DND-41 (cell line): ENCODE measurements around the gene MRPL58.
"Not testable (repeated sequence)": the region's sequence is repeated elsewhere in the genome, so short reads cannot be mapped to it uniquely, and the experiment has no call there.

Experiments used
- ATAC-seq: fragments of 200-7000 bp; cut with Tn5 transposase; 3 replicates; pipeline ENCODE4 v1.9.1; 2021; ENCODE audit warnings: low read depth; ENCODE audit not compliant: insufficient read depth
- DNase-seq: peaks from one replicate; pipeline ENCODE4 v3.0.0-alpha.2; 2020
- H2AFZ ChIP-seq: 2 replicates; pipeline ENCODE4 v1.6.0; 2012; ENCODE audit warnings: low read depth, low read length
- H3K27ac ChIP-seq: 2 replicates; pipeline ENCODE4 v1.5.1; 2012; ENCODE audit warnings: low read length, inconsistent platforms
- H3K27me3 ChIP-seq: fragments of 200-600 bp; sonication (generic); 2 replicates; pipeline ENCODE4 v1.6.0; 2012; ENCODE audit warnings: low read length, mild to moderate bottlenecking, inconsistent platforms; ENCODE audit not compliant: insufficient read depth, poor library complexity
- H3K36me3 ChIP-seq: 2 replicates; pipeline ENCODE4 v1.5.1; 2012; ENCODE audit warnings: low read length, inconsistent platforms; ENCODE audit not compliant: insufficient read depth
- H3K4me1 ChIP-seq: 2 replicates; pipeline ENCODE4 v1.5.1; 2012; ENCODE audit warnings: mild to moderate bottlenecking, low read length; ENCODE audit not compliant: insufficient read depth
- H3K4me2 ChIP-seq: 2 replicates; pipeline ENCODE4 v1.6.0; 2012; ENCODE audit warnings: mild to moderate bottlenecking, moderate library complexity, low read length, inconsistent platforms; ENCODE audit not compliant: insufficient read depth
- H3K4me3 ChIP-seq, 2 experiments: fragments of 200-600 bp in 1 of 2; shearing (Covaris generic) in 1 of 2; 2 replicates each; pipeline ENCODE4 v1.5.1; 2012 to 2016; ENCODE audit warnings: inconsistent platforms in 2 of 2, low read length in 2 of 2, mild to moderate bottlenecking in 2 of 2, low read depth in 1 of 2, moderate library complexity in 1 of 2
- H3K79me2 ChIP-seq: 2 replicates; pipeline ENCODE4 v1.6.0; 2012; ENCODE audit warnings: low read length, inconsistent platforms; ENCODE audit not compliant: insufficient read depth
- H3K9ac ChIP-seq: 2 replicates; pipeline ENCODE4 v1.6.0; 2012; ENCODE audit warnings: low read depth, mild to moderate bottlenecking, inconsistent platforms, low read length, moderate library complexity
- H3K9me3 ChIP-seq: 2 replicates; pipeline ENCODE4 v1.5.1; 2012; ENCODE audit warnings: low read length, moderate library complexity, mild to moderate bottlenecking, inconsistent platforms; ENCODE audit not compliant: insufficient read depth, severe bottlenecking
- H4K20me1 ChIP-seq: 2 replicates; pipeline ENCODE4 v1.6.0; 2012; ENCODE audit warnings: low read length; ENCODE audit not compliant: insufficient read depth
- CTCF ChIP-seq: IDR thresholded peaks from 2 replicates; pipeline ENCODE4 v1.5.1; 2012; ENCODE audit warnings: borderline replicate concordance, low read length, moderate library complexity, mild to moderate bottlenecking; ENCODE audit not compliant: poor library complexity, severe bottlenecking; ENCODE audit errors: extremely low read depth
- EZH2 ChIP-seq: IDR thresholded peaks from 3 replicates; pipeline ENCODE4 v1.6.1; 2012; ENCODE audit warnings: borderline replicate concordance, low read depth, mild to moderate bottlenecking, moderate library complexity, low read length, inconsistent platforms; ENCODE audit not compliant: severe bottlenecking

Gene MRPL58

GRCh38 chr17:74964988-74965622, 47.4 kb upstream of the MRPL58 start:
- no peak overlapping the region for H3K9ac ChIP-seq
- ATAC-seq, result no peak
- H3K27me3 ChIP-seq, result peaks cover 3% of the 10 kb centered on the region
- no peaks in the 10 kb centered on the region for H3K79me2 ChIP-seq
- H3K9me3 ChIP-seq, result no peaks in the 10 kb centered on the region
- no peak overlapping the region for H3K4me2 ChIP-seq
- no peaks in the 10 kb centered on the region for H3K36me3 ChIP-seq
- no peak overlapping the region for H3K27ac ChIP-seq
- no peak overlapping the region for H2AFZ ChIP-seq
- no peaks in the 10 kb centered on the region for H4K20me1 ChIP-seq
- H3K4me1 ChIP-seq, result peaks cover 3% of the 10 kb centered on the region; the same call in 1 of the 2 replicates
- DNase-seq, result no peak
- TF ChIP-seq CTCF (no peak), EZH2 (no peak)
- H3K4me3 ChIP-seq, result no peak overlapping the region

- DNase-seq (no peak), ATAC-seq (no peak)
- Histone ChIP-seq H3K9me3 (no peaks in the 10 kb centered on the region), H3K9ac (no peak overlapping the region), H3K4me3 (no peak overlapping the region), H3K27ac (no peak overlapping the region), H3K79me2 (no peaks in the 10 kb centered on the region), H3K36me3 (no peaks in the 10 kb centered on the region), H3K27me3 (peaks cover 5% of the 10 kb centered on the region), H4K20me1 (peaks cover 8% of the 10 kb centered on the region; the same call in 1 of the 2 replicates), H2AFZ (no peak overlapping the region), H3K4me1 (peaks cover 12% of the 10 kb centered on the region), H3K4me2 (no peak overlapping the region)
- no peak for TF ChIP-seq CTCF
- TF ChIP-seq EZH2, result no peak
These were observed 44.1 kb upstream of the MRPL58 start for GRCh38 chr17:74968361-74968780.

GRCh38 chr17:74969501-74969900, 43.0 kb upstream of the MRPL58 start:
- not testable (repeated sequence) for H3K27ac ChIP-seq, H2AFZ ChIP-seq, H3K27me3 ChIP-seq, ATAC-seq, DNase-seq, H3K9ac ChIP-seq, H3K4me3 ChIP-seq, H3K79me2 ChIP-seq, H3K9me3 ChIP-seq, H3K4me2 ChIP-seq, H4K20me1 ChIP-seq, H3K36me3 ChIP-seq
- peaks cover 14% of the 10 kb centered on the region for H3K4me1 ChIP-seq

GRCh38 chr17:74970395-74970794, 42.1 kb upstream of the MRPL58 start:
- no peak overlapping the region for H3K27ac ChIP-seq
- TF ChIP-seq EZH2 (no peak), CTCF (no peak)
- H3K4me1 ChIP-seq, result peaks cover 14% of the 10 kb centered on the region
- no peaks in the 10 kb centered on the region for H3K9me3 ChIP-seq
- H3K36me3 ChIP-seq, result no peaks in the 10 kb centered on the region
- H3K79me2 ChIP-seq, result no peaks in the 10 kb centered on the region
- no peak overlapping the region for H2AFZ ChIP-seq
- H3K27me3 ChIP-seq, result peaks cover 11% of the 10 kb centered on the region
- no peak overlapping the region for H3K4me3 ChIP-seq
- DNase-seq (no peak), ATAC-seq (no peak)
- H3K4me2 ChIP-seq, result no peak overlapping the region
- H4K20me1 ChIP-seq, result peaks cover 8% of the 10 kb centered on the region; the same call in 1 of the 2 replicates
- no peak overlapping the region for H3K9ac ChIP-seq
